Ramos (cell line): Measurements from ENCODE around the gene TMA7.

Experiments used
- in situ Hi-C: fragments of 300-500 bp; cut with MboI; formaldehyde crosslinking; loops from one replicate; pipeline ENCODE4 v1.14.3; 2022; ENCODE audit warnings: low sequenced_read_pairs; ENCODE audit not compliant: unreplicated experiment

The TMA7 gene

GRCh38 chr3:48433472-48434118 lies 6.5 kb upstream of the TMA7 start:
- in situ Hi-C loops: loop anchor here (10.0 kb wide), 1 partner anchor 199 kb away; no protein-coding TSS in a partner anchor

GRCh38 chr3:48434591-48435222 lies 5.3 kb upstream of the TMA7 start:
- in situ Hi-C loops: loop anchor here (5.0 to 10.0 kb wide), 2 partner anchors 200 to 242 kb away; no protein-coding TSS in a partner anchor

GRCh38 chr3:48435223-48435595 lies 4.8 kb upstream of the TMA7 start:
- in situ Hi-C loops: loop anchor here (5.0 to 10.0 kb wide), 2 partner anchors 200 to 243 kb away; no protein-coding TSS in a partner anchor

GRCh38 chr3:48435774-48436476 lies 4.1 kb upstream of the TMA7 start:
- in situ Hi-C loops: loop anchor here (5.0 to 10.0 kb wide), 2 partner anchors 201 to 244 kb away; no protein-coding TSS in a partner anchor

- in situ Hi-C loops: loop anchor here (5.0 to 10.0 kb wide), 2 partner anchors 202 to 244 kb away; no protein-coding TSS in a partner anchor
These were observed 3.6 kb upstream of the TMA7 start for GRCh38 chr3:48436477-48436787.

- in situ Hi-C loops: loop anchor here (5.0 to 10.0 kb wide), 2 partner anchors 202 to 245 kb away; no protein-coding TSS in a partner anchor
These were observed 3.2 kb upstream of the TMA7 start for GRCh38 chr3:48436855-48437254.

- in situ Hi-C loops: loop anchor here (5.0 to 10.0 kb wide), 2 partner anchors 203 to 246 kb away; no protein-coding TSS in a partner anchor
These were observed 2.2 kb upstream of the TMA7 start for GRCh38 chr3:48437812-48438211.

- in situ Hi-C loops: no loop called here
These were observed 517 bp downstream of the TMA7 start for GRCh38 chr3:48440590-48440958.

- in situ Hi-C loops: no loop called here
These were observed 1.9 kb downstream of the TMA7 start for GRCh38 chr3:48441940-48442339.

- in situ Hi-C loops: no loop called here
These were observed 5.3 kb downstream of the TMA7 start for GRCh38 chr3:48445277-48445882.

GRCh38 chr3:48446043-48446424 lies 6.0 kb downstream of the TMA7 start:
- in situ Hi-C loops: no loop called here

GRCh38 chr3:48446425-48447193 lies 6.6 kb downstream of the TMA7 start, which contains the start of gene ATRIP:
Gene ATRIP (plus strand): TSS chr3:48446737. CDS start chr3:48446846, 109 bp downstream.
- in situ Hi-C loops: no loop called here

GRCh38 chr3:48451270-48451669 lies 11.2 kb downstream of the TMA7 start:
- in situ Hi-C loops: no loop called here

- in situ Hi-C loops: no loop called here
These were observed 16.4 kb downstream of the TMA7 start for GRCh38 chr3:48456456-48456855.

- in situ Hi-C loops: no loop called here
These were observed 19.3 kb downstream of the TMA7 start for GRCh38 chr3:48459331-48459730.

GRCh38 chr3:48459773-48460516 lies 19.9 kb downstream of the TMA7 start:
- in situ Hi-C loops: loop anchor here (10.0 kb wide), 1 partner anchor 175 kb away; the partner anchor contains the start of gene SLC26A6

GRCh38 chr3:48460517-48460902 lies 20.5 kb downstream of the TMA7 start:
- in situ Hi-C loops: loop anchor here (10.0 kb wide), 1 partner anchor 174 kb away; the partner anchor contains the start of gene SLC26A6

- in situ Hi-C loops: loop anchor here (10.0 kb wide), 1 partner anchor 173 kb away; the partner anchor contains the start of gene SLC26A6
These were observed 21.7 kb downstream of the TMA7 start for GRCh38 chr3:48461767-48462166.

- in situ Hi-C loops: loop anchor here (10.0 kb wide), 1 partner anchor 171 kb away; the partner anchor contains the start of gene SLC26A6
These were observed 23.6 kb downstream of the TMA7 start for GRCh38 chr3:48463703-48464102.
